PC-9 (cell line): ENCODE data around the gene ANLN. TPM values are rescaled to one million over a fixed set of nuclear protein-coding genes. Genes with fewer than 3 reads are reported as not detected.

Source experiments
- BruUV-seq: library from RNA; stranded (reverse); fragments of 400-500 nt; replicated peaks from 2 replicates; lab custom pipeline; 2021; lab: Mats Ljungman, UMichigan
- CTCF ChIA-PET: fragments of 300-600 bp; sonication (Branson Sonifier 250); formaldehyde crosslinking; loops from one replicate; lab custom pipeline; 2022; ENCODE audit warnings: antibody characterized with exemption; lab: Charles Lee
- POLR2A ChIA-PET: fragments of 300-600 bp; sonication (Branson Sonifier 250); formaldehyde crosslinking; loops from one replicate; lab custom pipeline; 2022; ENCODE audit warnings: antibody characterized with exemption; ENCODE audit not compliant: unreplicated experiment; lab: Charles Lee
- DNase-seq, 2 experiments: peaks; one replicate each; pipeline versions ENCODE4 v3.0.0 to v3.0.0-alpha.2; 2015 to 2022; ENCODE audit warnings: mixed read lengths in 1 of 2
- H2AFZ ChIP-seq: fragments of 200-600 bp; sonication (generic); 2 replicates; pipeline ENCODE4 v1.8.1; 2017; ENCODE audit warnings: antibody characterized with exemption
- H3F3A ChIP-seq: fragments of 200-600 bp; sonication (generic); 2 replicates; pipeline ENCODE4 v1.8.1; 2017; ENCODE audit warnings: antibody characterized with exemption, mild to moderate bottlenecking, low read depth; ENCODE audit not compliant: insufficient read depth
- H3K27ac ChIP-seq: fragments of 200-600 bp; sonication (generic); 2 replicates; pipeline ENCODE4 v1.6.1; 2016; ENCODE audit warnings: mixed run types
- H3K27me3 ChIP-seq: fragments of 200-600 bp; sonication (generic); 2 replicates; pipeline ENCODE4 v1.6.1; 2016; ENCODE audit warnings: low read depth, mixed run types; ENCODE audit not compliant: insufficient read depth
- H3K36me3 ChIP-seq: fragments of 200-600 bp; sonication (generic); 2 replicates; pipeline ENCODE4 v1.6.1; 2016; ENCODE audit warnings: low read depth, mixed run types
- H3K4me1 ChIP-seq: fragments of 200-600 bp; sonication (generic); replicated peaks from 2 replicates; pipeline ENCODE4 v1.6.1; 2016; ENCODE audit warnings: mixed run types; ENCODE audit not compliant: insufficient read depth
- H3K4me2 ChIP-seq: fragments of 200-600 bp; sonication (generic); 2 replicates; pipeline ENCODE4 v1.6.1; 2017; ENCODE audit warnings: mixed run types
- H3K4me3 ChIP-seq: fragments of 200-600 bp; sonication (generic); 2 replicates; pipeline ENCODE4 v1.6.1; 2016; ENCODE audit warnings: mixed run types
- H3K79me2 ChIP-seq: fragments of 200-600 bp; sonication (generic); 2 replicates; pipeline ENCODE4 v1.6.1; 2017; ENCODE audit warnings: low read depth, mixed run types
- H3K9me2 ChIP-seq: fragments of 200-600 bp; sonication (generic); 2 replicates; pipeline ENCODE4 v1.8.1; 2017; ENCODE audit warnings: mild to moderate bottlenecking; ENCODE audit not compliant: insufficient read depth
- H3K9me3 ChIP-seq: fragments of 200-600 bp; sonication (generic); 2 replicates; pipeline ENCODE4 v1.8.1; 2016; ENCODE audit warnings: low read depth; ENCODE audit not compliant: insufficient read depth
- H4K20me1 ChIP-seq: fragments of 200-600 bp; sonication (generic); 2 replicates; pipeline ENCODE4 v1.8.1; 2017; ENCODE audit not compliant: insufficient read depth
- CTCF ChIP-seq: fragments of 200-600 bp; sonication (generic); conservative IDR thresholded peaks from 2 replicates; pipeline ENCODE4 v1.6.1; 2017; ENCODE audit warnings: mixed run types, antibody characterized with exemption, mild to moderate bottlenecking, moderate library complexity
- EZH2 ChIP-seq: fragments of 200-600 bp; sonication (generic); IDR thresholded peaks from 2 replicates; pipeline ENCODE4 v1.8.0; 2017; ENCODE audit warnings: antibody characterized with exemption, low read depth
- intact Hi-C: fragments of 100-400 bp; cut with micrococcal nuclease; formaldehyde crosslinking; loops from one replicate; pipeline ENCODE4 v1.10.0; 2022; ENCODE audit not compliant: unreplicated experiment
- total RNA-seq: library from RNA; stranded (reverse); gene quantifications from 2 replicates; pipeline ENCODE4 v1.2.3, GENCODE V29; 2021

Gene ANLN
- total RNA-seq, 1 experiment from 2014 or later, result 262 TPM

- BruUV-seq, result no TSS peak
- H4K20me1 ChIP-seq, result no peaks in the 10 kb centered on the region
- peaks cover 7% of the 10 kb centered on the region for H3K4me1 ChIP-seq
- TF ChIP-seq EZH2, result no peak
- no peak for TF ChIP-seq CTCF
- no peak overlapping the region for H2AFZ ChIP-seq
- H3K79me2 ChIP-seq, result no peaks in the 10 kb centered on the region
- H3F3A ChIP-seq, result peaks cover under 1% of the 10 kb centered on the region; the same call in 1 of the 2 replicates
- intact Hi-C loops, result loop anchor here (10.0 kb wide), 1 partner anchor 161 kb away; no protein-coding TSS in a partner anchor
- no peaks in the 10 kb centered on the region for H3K9me3 ChIP-seq
- no peak overlapping the region for H3K4me2 ChIP-seq
- H3K4me3 ChIP-seq, result no peak overlapping the region
- no peaks in the 10 kb centered on the region for H3K9me2 ChIP-seq
- no peaks in the 10 kb centered on the region for H3K27me3 ChIP-seq
- no peak overlapping the region for H3K27ac ChIP-seq
- H3K36me3 ChIP-seq, result no peaks in the 10 kb centered on the region
- ChIA-PET POLR2A (no interaction called here), CTCF (no interaction called here)
- DNase-seq, result no peak
Measured at GRCh38 chr7:36363515-36363914, 26.1 kb upstream of the ANLN start.

- Histone ChIP-seq H3K4me1 (peaks cover 7% of the 10 kb centered on the region), H3K4me3 (peak overlapping the region; percentile 86), H4K20me1 (no peaks in the 10 kb centered on the region), H3K9me2 (no peaks in the 10 kb centered on the region), H3K36me3 (no peaks in the 10 kb centered on the region), H2AFZ (peak overlapping the region; percentile 77), H3K79me2 (no peaks in the 10 kb centered on the region), H3K27ac (no peak overlapping the region; the same call in 1 of the 2 replicates), H3K9me3 (no peaks in the 10 kb centered on the region), H3F3A (no peaks in the 10 kb centered on the region), H3K4me2 (peak overlapping the region; percentile 89), H3K27me3 (no peaks in the 10 kb centered on the region)
- ChIA-PET CTCF (interaction anchor here (1.4 kb wide), 2 partner anchors 26 to 34 kb away, joined by 5 to 14 read pairs; no protein-coding TSS in a partner anchor), POLR2A (interaction anchor here (0.5 to 0.7 kb wide), 4 partner anchors 13 to 565 kb away, joined by 3 to 10 read pairs (median 4); partner anchors contain the start of genes ANLN and SEPTIN7)
- TF ChIP-seq CTCF (no peak), EZH2 (no peak)
- intact Hi-C loops, result loop anchor here (5.0 to 10.0 kb wide), 2 partner anchors 36 to 159 kb away; no protein-coding TSS in a partner anchor
- BruUV-seq, result TSS peak; percentile 47
- DNase-seq, result no peak
Measured at GRCh38 chr7:36366005-36366717, 23.5 kb upstream of the ANLN start.

GRCh38 chr7:36366718-36367560 is 22.7 kb upstream of the ANLN start:
- no peaks in the 10 kb centered on the region for H3K27me3 ChIP-seq
- TF ChIP-seq CTCF (peak; percentile 95), EZH2 (no peak)
- no peaks in the 10 kb centered on the region for H3K36me3 ChIP-seq
- H3K4me2 ChIP-seq, result peak overlapping the region; percentile 89
- BruUV-seq, result no TSS peak
- H3K79me2 ChIP-seq, result no peaks in the 10 kb centered on the region
- peaks cover 13% of the 10 kb centered on the region for H3K4me1 ChIP-seq
- H3F3A ChIP-seq, result no peaks in the 10 kb centered on the region; the same call in 1 of the 2 replicates
- H3K9me3 ChIP-seq, result no peaks in the 10 kb centered on the region
- H3K27ac ChIP-seq, result no peak overlapping the region; the same call in 1 of the 2 replicates
- peak overlapping the region; percentile 77 for H2AFZ ChIP-seq
- peak overlapping the region; percentile 86 for H3K4me3 ChIP-seq
- H3K9me2 ChIP-seq, result no peaks in the 10 kb centered on the region
- ChIA-PET CTCF (interaction anchor here (0.5 to 1.4 kb wide), 5 partner anchors 20 to 450 kb away, joined by 4 to 16 read pairs (median 5); no protein-coding TSS in a partner anchor), POLR2A (interaction anchor here (0.5 to 0.7 kb wide), 10 partner anchors 14 to 566 kb away, joined by 3 to 10 read pairs (median 3); partner anchors contain the start of genes ANLN and SEPTIN7)
- no peaks in the 10 kb centered on the region for H4K20me1 ChIP-seq
- intact Hi-C loops, result loop anchor here (1.0 to 10.0 kb wide), 3 partner anchors 23 to 158 kb away; no protein-coding TSS in a partner anchor
- DNase-seq, result peak; percentile 84 to 97
